COLO668 (cell line): ENCODE measurements around the gene MZT2A.
A peak's percentile ranks its signal among the peaks of the same experiment; 100 is the strongest.
"Not testable (repeated sequence)": the region's sequence is repeated elsewhere in the genome, so short reads cannot be mapped to it uniquely, and the experiment has no call there.

Source experiments
- DNase-seq: peaks from one replicate; lab custom pipeline; 2025; ENCODE audit not compliant: unreplicated experiment; lab: John Stamatoyannopoulos, UW

The MZT2A gene

DNA sequence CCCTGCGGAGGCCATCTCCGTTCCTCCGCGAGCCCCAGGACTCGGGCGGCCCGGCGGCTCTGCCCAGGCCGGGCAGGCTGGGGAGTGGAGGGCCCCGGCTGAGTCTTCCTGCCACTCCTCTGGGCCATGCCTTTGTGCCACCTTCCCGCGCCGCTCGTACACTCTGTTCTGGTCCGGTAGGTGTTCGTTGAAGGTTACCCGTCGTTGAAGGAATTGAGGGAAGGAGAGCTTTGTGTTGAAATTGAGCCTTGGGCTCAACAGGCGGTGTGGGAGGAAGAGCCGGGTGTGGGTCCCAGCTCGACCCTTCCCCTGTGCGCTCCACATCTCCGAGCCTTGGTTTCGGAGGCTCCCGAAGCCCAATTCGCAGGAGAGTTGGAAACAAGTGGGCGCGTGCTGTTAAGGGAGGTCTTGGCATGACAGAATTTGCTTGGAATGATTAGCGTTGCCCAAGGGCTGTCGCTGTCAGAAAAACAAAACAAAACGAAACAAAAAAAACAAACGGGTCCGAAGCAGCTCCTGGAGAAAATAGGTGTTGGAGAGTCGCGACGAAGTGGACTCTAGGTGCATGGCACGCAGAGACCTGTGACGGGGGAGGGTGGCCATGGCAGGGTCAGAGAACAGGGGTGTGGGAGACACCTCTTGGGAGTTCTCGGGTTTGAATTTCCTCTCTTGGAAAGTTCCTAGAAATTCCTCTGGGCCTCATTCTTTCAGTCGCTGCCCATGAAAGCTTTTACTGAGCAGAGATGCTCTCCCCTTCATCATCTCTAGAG lies 1.2 kb upstream of the MZT2A start:
- no peak for DNase-seq

DNA sequence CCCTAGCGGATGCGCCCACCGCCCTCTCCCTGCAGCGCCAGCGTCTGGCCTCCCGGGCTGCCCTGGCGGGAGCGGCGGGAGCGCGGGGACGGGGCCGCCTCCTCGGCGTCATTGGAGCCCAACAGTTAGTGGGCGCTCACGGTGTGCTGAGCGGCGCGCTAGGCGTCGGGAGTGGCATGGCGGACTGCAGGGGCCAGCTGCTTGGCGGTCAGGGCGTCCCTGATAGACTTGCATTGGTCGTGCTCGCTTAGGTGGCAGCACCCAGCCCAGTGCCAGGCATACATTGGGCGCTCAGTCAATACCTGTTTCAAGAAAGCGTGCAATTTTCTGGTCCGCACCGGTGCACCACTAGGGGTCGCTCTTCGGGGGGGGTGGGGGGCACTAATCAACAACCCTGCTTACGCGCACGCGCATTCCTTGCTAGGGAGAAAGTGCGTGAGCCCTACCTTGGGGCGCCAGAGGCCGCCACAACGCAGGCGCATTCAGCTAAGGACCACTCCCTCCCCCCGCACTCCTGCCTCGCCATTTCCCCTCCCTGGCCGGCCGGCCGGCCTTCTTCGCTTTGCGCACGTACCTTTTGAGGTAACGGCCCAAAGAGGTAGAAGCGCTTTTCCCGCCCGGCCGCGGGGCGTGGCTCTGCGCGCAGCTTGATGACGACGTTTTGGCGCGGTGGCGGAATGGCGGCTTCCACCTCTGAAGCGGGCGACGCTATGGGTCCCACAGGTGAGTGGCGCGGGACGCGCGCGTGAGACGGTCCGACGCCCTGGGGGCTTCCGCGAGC lies 411 bp upstream of the MZT2A start:
- peak; percentile 95 for DNase-seq

DNA sequence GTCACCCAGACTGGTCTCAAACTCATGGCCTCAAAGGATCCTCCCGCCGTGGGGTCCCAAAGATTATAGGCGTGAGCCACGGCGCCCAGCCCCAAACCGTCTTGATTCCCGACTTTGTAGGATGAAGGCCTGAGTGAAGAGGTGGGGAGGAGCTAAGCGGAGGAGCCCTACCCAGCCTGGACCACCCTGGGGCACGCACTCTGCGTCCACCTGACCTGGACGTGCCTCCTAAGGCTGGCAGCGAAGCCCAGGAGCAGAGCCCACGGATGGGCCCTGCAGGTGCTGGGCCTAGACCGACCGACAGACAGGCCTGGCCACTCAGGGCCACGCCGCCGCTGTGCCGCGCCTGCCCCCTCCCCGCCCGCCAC lies 744 bp downstream of the MZT2A start:
- DNase-seq = not testable (repeated sequence)

DNA sequence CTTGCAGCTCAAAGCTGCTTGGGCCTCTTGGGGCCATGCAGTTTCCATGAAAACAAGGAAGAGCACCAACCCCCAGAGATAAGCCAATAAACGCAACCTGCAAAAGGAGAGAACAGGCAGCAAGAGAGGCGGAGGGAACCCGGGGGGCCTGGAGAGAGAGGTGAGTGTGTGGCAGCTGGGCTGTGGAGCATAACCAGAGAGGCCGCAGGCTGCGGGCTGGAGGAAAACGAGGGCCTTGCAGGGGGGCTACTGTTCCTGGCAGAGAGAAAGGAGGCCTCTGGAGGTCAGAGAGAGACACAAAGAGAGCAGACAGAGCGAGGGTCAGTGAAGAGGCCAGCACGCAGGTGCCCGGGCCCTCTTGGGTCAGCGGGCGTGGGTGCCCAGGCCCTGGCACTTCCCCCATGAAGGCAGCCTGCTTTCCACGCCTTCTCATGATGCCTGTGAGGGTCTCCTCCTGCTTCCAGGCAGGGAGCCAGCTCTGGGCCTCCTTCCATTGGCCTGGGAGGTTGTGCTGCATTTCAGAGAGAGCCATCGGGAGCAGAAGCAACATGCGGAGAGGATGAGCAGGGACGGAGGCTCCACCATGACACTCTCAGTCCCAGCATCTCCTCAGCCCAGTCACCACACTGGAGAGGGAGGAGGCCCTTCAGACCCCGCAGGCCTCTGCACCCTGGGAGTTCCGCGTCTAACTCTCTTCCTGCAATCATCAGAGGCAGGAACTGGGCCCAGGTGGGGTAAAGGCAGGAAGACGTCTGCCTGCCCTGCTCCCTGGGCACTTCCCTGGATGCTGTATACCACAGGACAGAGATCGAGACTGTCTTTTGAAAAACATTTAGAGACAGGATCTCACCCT lies 1.4 kb downstream of the MZT2A start:
- peak; percentile 21 for DNase-seq

DNA sequence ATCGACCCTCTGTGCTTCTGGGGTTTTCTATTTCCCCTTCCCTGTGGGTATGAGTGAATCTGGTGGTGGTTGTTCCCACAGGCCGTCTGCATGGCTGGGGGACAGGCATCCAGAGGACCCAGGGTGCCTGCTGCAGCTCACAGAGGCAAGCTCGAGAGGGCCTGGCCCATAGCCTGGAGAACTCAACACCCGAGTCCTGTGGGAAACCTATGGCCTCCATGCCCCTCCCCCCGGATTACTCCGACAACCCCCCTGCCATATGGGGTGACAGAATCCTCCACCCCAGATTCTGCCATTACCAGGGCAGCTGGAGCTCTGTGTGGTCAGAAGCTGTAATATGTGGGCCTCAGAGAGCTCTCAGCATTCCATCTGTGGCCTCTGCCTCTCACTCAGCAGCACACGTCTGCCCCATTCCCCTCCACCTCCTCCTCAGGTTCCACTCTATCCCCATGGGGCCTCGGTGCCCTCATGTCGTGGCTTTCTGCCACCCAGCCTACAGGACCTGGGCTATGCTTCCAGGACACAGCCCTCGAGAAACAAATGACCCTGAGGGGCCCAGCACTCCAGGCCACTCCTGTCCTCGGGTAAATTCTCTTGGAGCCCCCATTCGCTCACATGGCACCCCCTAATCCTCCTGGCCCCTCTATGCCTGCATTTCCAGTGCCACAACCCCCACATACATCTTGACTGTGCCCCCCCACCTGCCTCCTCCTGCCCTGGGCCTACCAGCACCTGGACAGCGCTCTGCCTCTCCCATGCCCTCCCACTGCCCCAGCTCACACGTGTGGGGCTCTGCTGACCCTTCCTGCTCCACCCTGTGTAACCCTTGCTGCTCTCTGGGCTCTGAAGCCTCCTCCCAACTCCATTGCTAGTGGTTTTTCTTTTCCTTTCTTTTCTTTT lies 3.6 kb downstream of the MZT2A start:
- no peak for DNase-seq

DNA sequence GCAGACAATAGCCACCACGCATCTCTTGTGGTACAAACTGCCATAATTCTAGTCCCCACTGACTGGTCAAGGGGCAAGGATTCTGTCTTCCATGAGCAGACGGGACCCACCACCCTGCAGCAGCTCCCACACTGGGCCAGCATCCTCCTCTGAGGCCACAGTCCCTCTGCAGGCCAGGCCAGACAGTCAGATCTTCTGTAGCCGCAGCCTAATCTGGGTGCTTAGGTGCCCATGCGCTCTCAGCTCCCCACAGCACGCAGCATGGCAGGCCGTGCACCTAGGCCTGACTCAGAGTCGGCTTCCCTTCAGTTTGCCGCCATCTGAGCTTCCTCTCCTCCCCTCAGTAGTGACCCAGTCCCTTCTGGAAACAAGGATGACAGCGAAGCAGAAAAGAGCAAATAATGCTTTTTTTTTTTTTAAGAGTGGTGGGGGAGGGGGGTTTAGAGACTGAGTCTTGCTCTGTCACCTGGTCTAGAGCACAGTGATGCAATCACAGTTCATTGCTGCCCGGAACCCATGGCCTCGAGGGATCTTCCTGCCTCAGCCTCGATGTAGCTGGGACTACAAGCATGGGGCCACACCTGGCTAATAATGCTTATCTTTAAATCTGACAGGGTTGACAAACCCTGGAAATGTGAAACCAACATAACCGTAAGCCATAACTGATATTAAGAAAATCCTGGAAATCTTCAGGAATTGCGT lies 5.8 kb downstream of the MZT2A start:
- DNase-seq = not testable (repeated sequence)

DNA sequence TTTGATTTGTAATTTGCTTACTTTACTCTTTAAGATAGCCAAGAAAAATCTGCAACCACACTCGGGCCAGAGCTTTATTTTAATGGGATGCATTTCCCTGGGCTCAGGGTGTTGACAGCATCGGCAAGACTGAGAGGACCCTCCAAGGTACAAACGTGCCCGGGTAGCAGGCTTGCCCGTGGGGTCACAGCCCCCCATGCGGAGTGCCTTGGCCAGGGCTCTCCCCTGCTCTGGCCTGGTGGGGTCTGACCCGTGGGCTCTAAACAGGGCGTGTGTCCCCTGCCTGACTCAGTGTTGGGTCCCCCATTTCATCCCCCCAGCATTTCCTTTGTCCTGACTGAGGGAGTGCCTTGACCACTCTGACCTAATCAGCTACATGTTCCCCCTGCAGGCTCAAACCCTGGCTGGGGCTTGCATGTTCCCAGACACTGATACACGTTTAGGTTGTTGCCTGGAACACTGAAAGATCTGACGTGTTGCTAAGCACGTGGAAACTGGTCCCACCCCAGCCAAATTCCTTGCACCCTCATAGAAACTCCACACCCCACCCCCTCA lies 7.2 kb downstream of the MZT2A start:
- not testable (repeated sequence) for DNase-seq

DNA sequence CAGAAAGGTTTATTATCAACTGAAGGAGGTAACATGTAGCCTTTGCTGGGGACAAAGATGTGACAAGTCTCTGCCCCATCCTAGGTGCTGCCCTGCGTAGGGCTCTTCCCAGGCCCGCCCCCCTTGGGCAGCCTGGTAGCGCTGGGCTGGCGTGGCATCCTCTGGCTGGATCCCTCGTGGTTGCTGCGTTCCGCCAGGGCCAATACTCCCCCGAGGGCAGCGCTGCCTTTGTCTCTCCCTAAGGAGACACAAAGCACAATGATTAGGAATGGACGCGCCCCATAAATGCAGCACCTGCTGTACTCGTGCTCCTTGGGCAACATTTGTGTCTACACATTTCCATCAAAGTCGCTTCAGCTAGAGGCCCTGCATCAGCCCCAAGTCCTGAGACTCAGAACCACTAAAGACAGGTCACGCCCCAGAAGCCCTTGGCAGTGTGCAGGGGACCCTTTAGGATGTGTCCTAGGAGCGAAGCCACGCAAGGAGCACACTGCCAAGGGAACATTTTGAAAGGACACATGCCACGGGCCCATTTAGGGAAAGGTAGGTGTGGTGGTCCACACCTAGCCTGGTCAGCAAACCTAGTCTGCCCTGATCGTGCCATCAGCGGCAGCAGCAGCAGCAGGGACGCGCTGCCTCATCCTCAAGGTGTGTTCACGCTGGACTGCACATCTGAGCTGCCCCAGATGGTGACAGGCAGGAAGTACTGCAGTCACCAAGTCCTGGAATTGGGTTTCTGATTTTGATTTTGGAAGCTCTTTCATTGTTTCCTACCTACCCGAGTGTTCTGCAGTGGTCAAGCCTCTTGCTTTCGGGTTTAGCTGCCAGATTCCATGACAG lies 8.0 kb downstream of the MZT2A start:
- DNase-seq = not testable (repeated sequence)

DNA sequence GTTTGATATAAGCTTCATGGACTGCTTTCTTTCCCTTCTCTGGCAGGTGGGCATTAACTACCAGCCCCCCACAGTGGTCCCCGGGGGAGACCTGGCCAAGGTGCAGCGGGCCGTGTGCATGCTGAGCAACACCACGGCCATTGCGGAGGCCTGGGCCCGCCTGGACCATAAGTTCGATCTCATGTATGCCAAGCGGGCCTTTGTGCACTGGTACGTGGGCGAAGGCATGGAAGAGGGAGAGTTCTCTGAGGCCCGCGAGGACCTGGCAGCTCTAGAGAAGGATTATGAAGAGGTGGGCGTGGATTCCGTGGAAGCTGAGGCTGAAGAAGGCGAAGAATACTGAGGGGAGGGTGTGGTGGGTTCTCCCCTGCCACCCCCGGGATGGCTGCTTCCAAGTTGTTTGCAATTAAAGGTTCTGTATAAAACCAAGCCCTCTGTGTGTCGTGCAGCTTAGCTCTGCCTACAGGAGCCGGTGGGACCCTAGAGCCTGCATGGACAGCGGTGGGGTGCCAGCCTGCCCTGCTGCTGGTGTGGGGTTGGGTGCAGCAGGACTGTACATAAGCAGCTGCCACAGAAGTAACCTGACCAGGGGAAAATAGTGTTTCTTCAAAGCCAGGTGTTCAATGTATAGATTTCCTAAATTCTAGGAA lies 9.6 kb downstream of the MZT2A start:
- not testable (repeated sequence) for DNase-seq

DNA sequence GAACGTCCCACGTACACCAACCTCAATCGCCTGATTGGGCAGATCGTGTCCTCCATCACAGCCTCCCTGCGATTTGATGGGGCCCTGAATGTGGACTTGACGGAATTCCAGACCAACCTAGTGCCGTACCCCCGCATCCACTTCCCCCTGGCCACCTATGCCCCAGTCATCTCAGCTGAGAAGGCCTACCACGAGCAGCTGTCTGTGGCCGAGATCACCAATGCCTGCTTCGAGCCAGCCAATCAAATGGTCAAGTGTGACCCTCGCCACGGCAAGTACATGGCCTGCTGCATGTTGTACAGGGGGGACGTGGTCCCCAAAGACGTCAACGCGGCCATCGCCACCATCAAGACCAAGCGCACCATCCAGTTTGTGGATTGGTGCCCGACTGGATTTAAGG lies 11.8 kb downstream of the MZT2A start:
- DNase-seq = not testable (repeated sequence)

DNA sequence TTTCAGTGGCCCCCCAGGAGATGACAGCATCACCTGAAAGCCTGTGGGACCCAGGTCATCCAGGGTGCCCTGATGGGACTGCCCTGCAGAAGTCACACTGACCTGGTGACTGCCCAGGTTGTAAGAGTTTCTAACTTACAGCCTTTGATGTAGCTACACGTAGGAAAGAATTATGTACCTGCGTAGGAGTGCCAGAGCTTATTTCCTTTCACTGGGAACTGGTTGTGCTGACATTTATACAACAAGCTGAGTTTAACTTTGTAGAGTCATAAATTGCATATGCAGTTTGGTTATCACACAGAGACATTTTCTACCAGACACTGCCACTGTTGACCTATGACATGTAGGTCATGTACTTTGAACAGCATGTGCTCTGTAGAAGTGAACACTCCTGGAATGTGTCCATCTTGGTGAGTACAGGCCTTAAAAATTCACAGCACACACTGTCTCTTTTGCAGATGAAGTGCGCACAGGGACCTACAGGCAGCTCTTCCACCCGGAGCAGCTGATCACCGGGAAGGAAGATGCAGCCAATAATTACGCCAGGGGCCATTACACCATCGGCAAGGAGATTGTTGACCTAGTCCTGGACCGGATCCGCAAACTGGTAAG lies 13.2 kb downstream of the MZT2A start:
- DNase-seq = not testable (repeated sequence)

DNA sequence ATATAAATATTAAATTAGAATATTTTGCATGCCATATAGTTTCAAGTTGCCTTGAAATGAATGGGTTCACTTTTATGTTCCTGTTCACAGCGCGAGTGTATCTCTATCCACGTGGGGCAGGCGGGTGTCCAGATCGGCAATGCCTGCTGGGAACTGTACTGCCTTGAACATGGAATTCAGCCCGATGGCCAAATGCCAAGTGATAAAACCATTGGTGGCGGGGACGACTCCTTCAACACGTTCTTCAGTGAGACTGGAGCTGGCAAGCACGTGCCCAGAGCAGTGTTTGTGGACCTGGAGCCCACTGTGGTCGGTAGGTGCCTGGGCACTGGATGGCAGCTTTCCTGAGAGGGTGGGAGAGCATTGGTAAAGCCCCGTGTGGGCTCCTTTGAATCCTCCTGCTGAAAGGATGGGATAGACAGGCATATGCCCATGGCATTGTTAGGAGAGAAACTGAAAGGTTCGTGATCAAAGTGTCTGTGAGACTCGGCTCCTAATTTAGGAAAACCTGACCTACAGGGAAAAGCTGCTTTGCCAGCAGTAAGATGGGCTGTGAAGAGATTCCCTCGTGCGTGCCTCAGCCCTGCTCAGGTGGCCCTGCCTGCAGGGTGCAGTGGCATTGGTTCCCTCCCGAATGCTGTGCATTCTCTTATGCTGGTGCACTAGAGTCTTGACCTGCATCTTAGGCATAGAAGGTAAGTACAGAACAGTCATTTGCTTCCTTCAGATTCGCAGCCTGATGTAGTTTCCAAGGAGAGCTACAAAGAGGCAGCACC lies 13.9 kb downstream of the MZT2A start:
- not testable (repeated sequence) for DNase-seq

DNA sequence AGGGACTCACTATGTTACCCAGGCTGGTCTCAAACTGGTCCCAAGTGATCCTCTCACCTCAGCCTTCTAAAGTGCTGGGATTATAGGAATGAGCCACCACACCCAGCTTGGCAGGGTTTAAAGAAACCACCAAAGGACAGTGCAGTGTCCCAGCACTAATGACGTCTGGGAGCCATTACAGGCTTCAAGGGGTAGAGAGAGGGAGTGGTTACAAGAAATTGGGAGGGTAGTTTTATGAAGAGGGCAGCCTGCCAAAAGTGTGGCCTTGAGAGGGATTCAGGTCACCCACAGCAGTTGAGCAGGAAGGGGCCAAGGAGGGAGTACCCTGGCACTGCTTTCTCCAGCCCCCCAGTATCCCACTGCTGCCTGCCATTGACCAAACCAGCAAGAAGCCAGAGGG lies 15.0 kb downstream of the MZT2A start:
- DNase-seq = not testable (repeated sequence)

DNA sequence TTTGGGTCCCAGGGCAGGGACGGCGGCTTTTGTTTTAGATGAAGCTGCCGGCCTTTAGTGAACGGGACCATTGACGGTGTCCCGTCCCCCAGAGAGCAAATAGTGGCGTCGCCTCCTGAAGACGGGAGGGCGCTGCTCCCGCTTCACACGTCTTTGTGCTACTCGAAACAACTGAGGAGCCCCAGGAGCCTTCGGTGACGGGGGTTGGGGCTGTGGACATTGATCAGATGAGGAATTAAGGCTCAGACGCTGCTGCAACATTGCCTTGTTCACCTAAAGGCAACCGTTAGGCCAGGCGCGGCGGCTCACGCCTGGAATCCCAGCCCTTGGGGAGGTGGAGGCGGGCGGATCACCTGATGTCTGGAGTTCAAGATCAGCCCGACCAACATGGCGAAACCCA lies 15.8 kb downstream of the MZT2A start:
- not testable (repeated sequence) for DNase-seq

DNA sequence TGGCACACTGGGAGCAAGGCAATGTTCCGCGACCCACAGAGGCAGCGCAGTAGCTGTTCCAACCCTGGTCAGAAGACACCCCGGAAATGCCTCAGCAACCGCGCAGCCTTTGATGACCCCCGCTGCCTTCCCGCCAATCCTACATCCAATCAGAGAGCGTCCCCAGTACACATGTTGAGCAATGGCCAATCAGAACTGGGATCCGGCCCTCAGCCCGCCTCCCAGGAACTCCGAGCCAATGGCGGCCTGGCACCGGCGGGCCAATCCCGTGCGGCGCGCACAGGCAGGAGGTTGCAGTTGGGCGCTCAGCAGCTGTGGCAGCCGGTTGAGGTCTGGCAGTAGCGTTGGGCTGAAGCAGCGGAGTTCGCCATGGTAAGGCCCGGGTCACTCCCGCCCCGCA lies 16.4 kb downstream of the MZT2A start, which contains the start of gene TUBA3D:
TUBA3D (plus strand) TSS at position 289 of the 400 bp plus-strand sequence; CDS start at position 370, 81 bp downstream.
- no peak for DNase-seq

DNA sequence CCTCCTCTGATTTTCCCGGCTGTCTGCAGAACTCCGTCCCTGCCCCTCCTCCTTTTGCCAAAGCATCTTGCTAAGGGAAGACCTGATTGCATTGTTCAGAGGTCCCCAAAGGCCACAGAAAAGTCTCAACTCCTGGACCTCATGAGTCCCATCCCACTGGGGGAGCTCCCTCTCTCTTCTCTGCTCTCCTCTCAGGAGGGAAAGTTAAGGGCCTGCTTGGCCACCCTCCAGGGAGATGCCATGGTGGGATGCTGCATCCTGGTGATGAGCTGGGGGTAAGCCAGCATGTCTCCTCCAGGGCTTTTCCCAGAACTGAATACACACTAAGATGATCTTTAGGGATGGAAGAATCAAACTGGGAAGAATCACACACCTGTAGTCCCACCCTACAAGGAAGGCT lies 18.9 kb downstream of the MZT2A start:
- not testable (repeated sequence) for DNase-seq

DNA sequence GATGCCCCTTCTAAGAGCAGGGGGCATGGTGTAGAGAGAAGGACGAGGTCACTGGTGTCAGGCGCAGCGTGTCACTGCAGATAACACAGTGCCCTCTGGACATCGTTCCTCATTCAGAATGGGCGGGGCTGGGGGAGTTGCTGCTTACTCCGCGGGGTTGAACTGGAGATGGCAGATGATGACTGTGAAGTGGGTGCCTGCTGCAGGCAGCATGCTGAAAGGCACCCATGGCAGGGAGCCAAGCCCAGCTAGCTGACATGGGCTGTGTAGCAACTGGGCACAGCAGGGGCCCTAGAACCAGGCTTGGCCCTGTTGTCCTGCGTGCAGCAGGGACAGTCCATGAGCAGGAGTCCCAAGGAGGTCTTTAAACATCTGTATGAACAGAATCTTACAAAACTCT lies 20.6 kb downstream of the MZT2A start:
- not testable (repeated sequence) for DNase-seq
